ENCODE results near the gene TXNRD2.

DNA sequence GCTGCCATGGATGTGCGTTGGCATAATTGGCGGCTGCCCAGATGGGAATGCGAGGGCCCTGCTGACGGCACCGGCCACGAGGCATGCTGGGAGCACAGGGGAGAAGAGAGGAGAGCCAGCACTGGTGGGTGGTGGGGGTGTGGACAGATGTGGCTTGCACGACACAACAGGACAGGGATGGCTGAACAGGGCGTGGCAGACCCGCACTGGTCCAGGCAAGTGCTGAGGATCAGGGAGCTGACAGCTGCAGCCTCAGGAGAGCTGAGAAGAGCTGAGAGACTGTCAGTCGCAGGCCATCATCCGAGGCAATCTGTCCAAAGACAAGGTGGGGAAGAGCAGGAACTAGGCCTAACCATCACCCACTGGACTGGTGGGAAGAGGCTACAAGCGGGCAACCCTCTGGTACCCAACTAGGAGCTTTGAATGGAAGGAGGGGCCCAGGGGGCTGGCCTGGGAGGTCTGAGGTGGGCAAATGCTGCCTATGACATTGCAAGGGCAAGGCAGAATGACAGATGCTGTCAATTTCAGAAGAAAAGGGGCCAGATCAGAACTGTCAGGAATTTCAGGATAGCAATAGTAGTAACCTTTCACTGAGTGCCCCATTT is 89.3 kb downstream of the TXNRD2 start:
- TF ChIP-seq EZH2 (IDR thresholded peaks at IDR 0.05; ENCODE audit: low read depth) = no peak
- TF ChIP-seq, protein P1, sequence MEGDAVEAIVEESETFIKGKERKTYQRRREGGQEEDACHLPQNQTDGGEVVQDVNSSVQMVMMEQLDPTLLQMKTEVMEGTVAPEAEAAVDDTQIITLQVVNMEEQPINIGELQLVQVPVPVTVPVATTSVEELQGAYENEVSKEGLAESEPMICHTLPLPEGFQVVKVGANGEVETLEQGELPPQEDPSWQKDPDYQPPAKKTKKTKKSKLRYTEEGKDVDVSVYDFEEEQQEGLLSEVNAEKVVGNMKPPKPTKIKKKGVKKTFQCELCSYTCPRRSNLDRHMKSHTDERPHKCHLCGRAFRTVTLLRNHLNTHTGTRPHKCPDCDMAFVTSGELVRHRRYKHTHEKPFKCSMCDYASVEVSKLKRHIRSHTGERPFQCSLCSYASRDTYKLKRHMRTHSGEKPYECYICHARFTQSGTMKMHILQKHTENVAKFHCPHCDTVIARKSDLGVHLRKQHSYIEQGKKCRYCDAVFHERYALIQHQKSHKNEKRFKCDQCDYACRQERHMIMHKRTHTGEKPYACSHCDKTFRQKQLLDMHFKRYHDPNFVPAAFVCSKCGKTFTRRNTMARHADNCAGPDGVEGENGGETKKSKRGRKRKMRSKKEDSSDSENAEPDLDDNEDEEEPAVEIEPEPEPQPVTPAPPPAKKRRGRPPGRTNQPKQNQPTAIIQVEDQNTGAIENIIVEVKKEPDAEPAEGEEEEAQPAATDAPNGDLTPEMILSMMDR (conservative IDR thresholded peaks at IDR 0.05) = no peak

All from PC-9 (cell line).